GM19099 (cell line): ENCODE measurements around the gene GPRC6A.

ENCODE experiments used
- POLR2A ChIP-seq: IDR thresholded peaks from 3 replicates; pipeline ENCODE4 v1.6.1; 2011; ENCODE audit warnings: low read depth; ENCODE audit not compliant: insufficient read length; ENCODE audit errors: extremely low read depth

Gene GPRC6A

DNA sequence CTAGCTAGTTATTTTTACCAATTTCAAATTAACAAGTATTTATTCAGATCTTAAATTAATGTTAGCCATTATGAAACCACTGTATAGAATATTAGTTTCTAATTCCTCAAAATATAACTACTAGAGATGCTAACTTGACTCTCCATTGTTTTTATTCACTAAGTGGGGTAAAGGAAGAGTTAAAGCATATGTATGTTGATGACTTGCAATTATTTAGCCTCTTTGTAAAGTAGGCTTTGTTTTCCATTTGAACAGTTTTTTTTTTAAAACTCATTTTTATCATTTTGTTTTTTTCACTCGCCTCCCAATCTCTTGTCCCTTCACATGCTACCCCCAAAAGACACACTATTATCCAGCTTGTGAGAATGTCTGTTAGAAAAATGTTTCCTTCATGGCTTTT, 66.6 kb downstream of the GPRC6A start:
- TF ChIP-seq POLR2A = no peak

DNA sequence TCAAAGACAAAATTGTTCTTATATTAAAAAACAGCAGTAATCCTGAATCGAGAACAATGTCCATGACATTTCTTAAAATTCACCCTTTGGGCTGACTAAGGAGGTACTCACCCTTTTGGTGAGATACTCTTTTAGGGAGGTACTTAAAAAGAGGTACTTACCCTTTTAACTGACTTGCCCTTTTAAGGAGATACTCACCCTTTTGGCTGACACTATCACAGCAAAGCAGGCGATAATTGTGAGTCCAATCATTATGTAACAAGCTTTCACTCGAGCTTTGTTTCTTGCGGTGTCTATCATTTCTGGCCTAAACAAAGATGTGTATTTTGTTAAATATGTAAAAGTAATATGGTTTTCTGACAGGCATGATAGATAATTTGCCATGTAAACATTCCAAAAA, 67.1 kb downstream of the GPRC6A start:
- no peak for TF ChIP-seq POLR2A

DNA sequence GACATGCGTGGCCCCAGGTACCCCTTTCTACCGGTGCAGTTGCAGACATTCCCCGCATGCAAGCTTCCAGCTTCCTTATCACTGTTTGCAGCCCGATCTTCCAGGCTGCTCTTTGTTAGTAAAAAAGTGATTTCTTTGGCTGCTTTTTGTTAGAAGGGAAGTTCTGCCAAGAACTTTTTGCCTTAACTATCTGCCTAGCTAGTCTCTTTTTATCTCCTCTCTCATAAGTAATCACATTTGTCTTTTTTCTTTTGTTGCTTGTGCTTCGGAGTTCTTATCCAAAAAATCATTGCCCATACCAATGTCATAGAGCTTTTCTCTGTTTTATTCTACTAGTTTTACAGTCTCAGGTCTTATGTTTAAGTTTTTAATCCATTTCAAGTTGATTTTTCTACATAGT, 83.7 kb downstream of the GPRC6A start:
- TF ChIP-seq POLR2A = no peak
